ENCODE measurements around the gene RRAS2.
A peak's percentile ranks its signal among the peaks of the same experiment; 100 is the strongest.

The RRAS2 gene

DNA sequence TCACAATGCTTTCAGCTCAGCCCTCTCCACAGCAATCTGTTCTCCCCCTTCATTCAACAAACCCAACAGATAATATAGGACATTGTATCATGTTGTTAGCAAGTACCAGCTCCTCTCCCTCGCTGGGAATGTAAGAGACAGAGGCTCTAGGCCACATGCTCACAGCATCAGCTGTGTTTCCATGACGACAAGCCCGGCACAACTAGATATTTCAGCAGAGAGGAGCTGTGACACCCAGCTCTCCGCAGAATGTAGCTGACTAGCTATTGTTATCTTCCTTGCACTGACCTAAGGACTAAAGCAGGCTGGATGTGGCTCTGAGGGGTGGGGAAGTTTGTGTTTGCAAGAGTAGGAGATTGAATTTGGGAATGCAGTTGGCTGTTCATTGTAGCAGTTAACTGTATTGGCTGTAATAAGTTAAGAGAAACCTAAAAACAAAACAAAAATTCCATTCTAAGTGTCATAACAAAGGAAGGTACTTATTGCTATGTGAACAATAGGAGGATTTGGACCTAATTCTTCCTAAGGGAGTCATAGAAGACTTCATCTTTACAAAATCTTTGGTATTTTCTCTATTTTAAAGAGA, 28.0 kb upstream of the RRAS2 start:
- peaks cover 19% of the 10 kb centered on the region for H3K4me1 ChIP-seq (ENCODE audit: control insufficient read depth, insufficient read depth, low read length)
- peaks cover 14% of the 10 kb centered on the region for H3K27me3 ChIP-seq (ENCODE audit: control insufficient read depth, insufficient read depth, low read length, poor library complexity, severe bottlenecking)
- peak overlapping the region; percentile 71 for H3K27ac ChIP-seq (ENCODE audit: insufficient read depth, low read depth, low read length, poor library complexity, severe bottlenecking)
- 7 to 10% methylated on average over 4 of the region's 4 CpGs for WGBS, 2 experiments
- H3K36me3 ChIP-seq (ENCODE audit: control insufficient read depth, insufficient read depth, low read length) = no peaks in the 10 kb centered on the region
- H3K9me3 ChIP-seq (ENCODE audit: control insufficient read depth, low read length) = no peaks in the 10 kb centered on the region
- no peak overlapping the region for H3K4me3 ChIP-seq (ENCODE audit: insufficient read depth, low read depth, low read length)

DNA sequence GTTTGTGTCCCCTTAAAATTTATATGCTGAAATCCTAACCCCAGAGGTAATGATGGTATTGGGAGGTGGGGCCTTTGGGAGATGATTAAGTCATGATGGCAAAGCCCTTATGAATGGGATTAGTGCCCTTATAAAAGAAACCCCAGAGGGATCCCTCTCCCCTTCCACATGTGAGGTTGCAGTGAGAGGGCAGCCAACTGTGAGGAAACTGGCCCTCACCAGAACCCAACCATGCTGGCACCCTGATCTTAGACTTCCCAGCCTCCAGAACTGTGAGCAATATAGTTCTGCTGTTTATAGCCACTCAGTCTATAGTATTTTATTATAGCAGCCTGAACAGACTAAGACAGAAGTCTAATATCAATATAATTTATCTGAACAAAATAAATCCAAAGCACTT, 27.1 kb upstream of the RRAS2 start:
- Histone ChIP-seq H3K4me1 (ENCODE audit: control insufficient read depth, insufficient read depth, low read length) (peaks cover 19% of the 10 kb centered on the region), H3K27me3 (ENCODE audit: control insufficient read depth, insufficient read depth, low read length, poor library complexity, severe bottlenecking) (peaks cover 23% of the 10 kb centered on the region), H3K36me3 (ENCODE audit: control insufficient read depth, insufficient read depth, low read length) (no peaks in the 10 kb centered on the region), H3K9me3 (ENCODE audit: control insufficient read depth, low read length) (no peaks in the 10 kb centered on the region), H3K4me3 (ENCODE audit: insufficient read depth, low read depth, low read length) (no peak overlapping the region), H3K27ac (ENCODE audit: insufficient read depth, low read depth, low read length, poor library complexity, severe bottlenecking) (peak overlapping the region; percentile 71)

DNA sequence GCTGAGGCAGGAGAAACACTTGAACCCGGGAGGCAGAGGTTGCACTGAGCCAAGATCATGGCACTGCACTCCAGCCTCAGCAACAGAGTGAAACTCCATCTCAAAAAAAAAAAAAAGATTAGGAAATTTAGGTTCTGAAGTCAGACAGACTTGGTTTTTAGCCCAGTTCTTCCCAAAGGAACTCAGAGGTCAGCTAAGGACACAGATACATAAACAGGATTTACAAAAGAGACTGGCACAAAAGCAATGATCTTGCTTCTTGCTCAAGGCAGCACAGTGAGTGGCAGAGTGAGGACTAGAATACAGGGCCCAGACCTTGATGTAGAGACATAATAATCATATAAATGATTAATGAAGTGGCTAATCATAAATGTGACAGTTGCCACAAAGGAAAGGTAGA, 25.4 kb upstream of the RRAS2 start:
- Histone ChIP-seq H3K9me3 (ENCODE audit: control insufficient read depth, low read length) (no peaks in the 10 kb centered on the region), H3K4me3 (ENCODE audit: insufficient read depth, low read depth, low read length) (no peak overlapping the region), H3K27ac (ENCODE audit: insufficient read depth, low read depth, low read length, poor library complexity, severe bottlenecking) (no peak overlapping the region), H3K4me1 (ENCODE audit: control insufficient read depth, insufficient read depth, low read length) (peaks cover 19% of the 10 kb centered on the region), H3K27me3 (ENCODE audit: control insufficient read depth, insufficient read depth, low read length, poor library complexity, severe bottlenecking) (peaks cover 40% of the 10 kb centered on the region), H3K36me3 (ENCODE audit: control insufficient read depth, insufficient read depth, low read length) (no peaks in the 10 kb centered on the region)
- 93 to 94% methylated on average over 1 of the region's 1 CpG for WGBS, 2 experiments

DNA sequence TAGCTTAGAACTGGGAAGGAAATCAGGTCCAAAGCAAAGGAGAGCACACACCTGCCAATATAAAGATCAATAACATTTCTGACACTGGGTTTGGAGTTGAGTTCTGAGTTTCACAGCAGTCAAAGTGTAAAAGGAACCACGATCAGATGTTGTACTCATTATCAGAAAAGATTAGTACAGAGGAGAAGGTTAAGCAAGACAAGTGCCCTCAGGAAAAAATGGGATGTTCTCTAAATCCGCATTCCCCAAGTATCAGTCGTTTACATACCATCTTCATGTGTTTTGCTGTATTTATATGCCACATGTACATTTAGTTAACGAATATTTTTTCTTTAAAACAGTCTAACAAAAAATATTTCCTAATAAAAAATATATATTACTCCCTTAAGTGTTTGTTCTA, 23.0 kb upstream of the RRAS2 start:
- Histone ChIP-seq H3K4me1 (ENCODE audit: control insufficient read depth, insufficient read depth, low read length) (peaks cover 10% of the 10 kb centered on the region), H3K36me3 (ENCODE audit: control insufficient read depth, insufficient read depth, low read length) (no peaks in the 10 kb centered on the region), H3K9me3 (ENCODE audit: control insufficient read depth, low read length) (no peaks in the 10 kb centered on the region), H3K4me3 (ENCODE audit: insufficient read depth, low read depth, low read length) (no peak overlapping the region), H3K27me3 (ENCODE audit: control insufficient read depth, insufficient read depth, low read length, poor library complexity, severe bottlenecking) (peaks cover 41% of the 10 kb centered on the region), H3K27ac (ENCODE audit: insufficient read depth, low read depth, low read length, poor library complexity, severe bottlenecking) (no peak overlapping the region)
- 94 to 96% methylated on average over 1 to 3 of the region's 4 CpGs for WGBS, 2 experiments

DNA sequence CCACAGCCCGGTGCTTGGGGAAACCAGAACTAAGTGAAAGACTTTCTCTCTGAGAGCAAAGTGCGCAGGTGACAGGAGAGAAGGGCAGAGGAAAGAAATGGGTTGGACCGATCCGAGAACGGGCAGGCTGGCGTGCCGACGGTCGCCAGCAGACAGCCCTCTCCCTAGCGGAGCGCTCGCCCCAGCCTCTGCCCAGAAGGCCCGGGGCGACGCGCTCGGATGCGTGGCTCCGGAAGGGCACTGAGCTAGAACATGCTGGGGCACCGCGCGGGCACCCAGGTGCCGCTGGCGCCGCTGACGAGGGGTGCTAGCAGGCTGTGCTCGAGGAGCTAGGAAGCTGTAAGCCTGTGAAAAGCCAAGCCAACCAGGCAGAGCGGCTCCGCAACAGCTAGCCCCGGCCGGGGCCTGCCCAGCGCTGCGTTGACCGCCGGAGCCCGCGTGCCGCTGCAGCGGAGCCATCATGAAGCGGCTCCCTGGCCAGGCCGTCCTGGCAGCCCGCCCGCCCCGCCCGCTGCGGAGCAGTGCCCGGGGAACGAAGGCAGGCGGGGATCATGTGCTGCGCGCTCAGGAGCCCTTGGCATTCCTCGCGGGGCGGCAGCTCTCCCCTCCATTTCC, 22.1 kb upstream of the RRAS2 start:
- H3K27me3 ChIP-seq (ENCODE audit: control insufficient read depth, insufficient read depth, low read length, poor library complexity, severe bottlenecking) = peaks cover 41% of the 10 kb centered on the region
- 1% methylated on average over 54 of the region's 54 CpGs for WGBS, 2 experiments
- H3K27ac ChIP-seq (ENCODE audit: insufficient read depth, low read depth, low read length, poor library complexity, severe bottlenecking) = no peak overlapping the region

DNA sequence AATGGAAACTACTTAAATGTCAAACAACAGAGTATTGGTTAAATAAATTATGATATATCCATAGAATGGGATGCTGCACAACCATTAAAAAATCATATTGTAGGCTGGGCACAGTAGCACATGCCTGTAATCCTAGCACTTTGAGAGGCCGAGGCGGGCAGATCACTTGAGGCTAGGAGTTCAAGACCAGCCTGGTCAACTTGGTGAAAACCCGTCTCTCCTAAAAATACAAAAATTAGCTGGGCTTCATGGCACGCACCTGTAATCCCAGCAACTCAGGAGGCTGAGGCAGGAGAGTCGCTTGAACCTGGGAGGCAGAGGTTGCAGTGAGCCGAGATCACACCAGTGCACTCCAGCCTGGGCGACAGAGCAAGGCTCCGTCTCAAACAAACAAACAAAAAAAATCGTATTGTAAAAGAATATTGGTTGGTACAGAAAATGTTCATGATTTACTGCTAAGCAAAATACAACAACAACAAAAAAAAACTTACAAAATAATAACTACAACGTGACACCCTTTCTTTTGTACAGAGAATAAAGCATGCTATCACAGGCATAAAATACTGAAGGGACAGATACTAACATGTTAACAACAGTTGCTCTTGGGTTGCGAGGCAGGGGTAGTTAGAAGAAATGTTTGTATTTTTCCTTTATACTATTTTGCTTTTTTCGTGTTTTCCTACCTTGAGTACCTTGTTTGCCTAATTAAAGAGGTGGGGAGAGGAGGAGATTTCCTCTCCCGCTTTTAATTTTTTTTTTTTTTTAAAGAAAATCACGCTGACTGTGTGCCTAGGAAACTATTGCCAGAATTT, 21.3 kb upstream of the RRAS2 start:
- no peaks in the 10 kb centered on the region for H3K36me3 ChIP-seq (ENCODE audit: control insufficient read depth, insufficient read depth, low read length)
- 77 to 88% methylated on average over 7 to 13 of the region's 14 CpGs for WGBS, 2 experiments
- H3K4me1 ChIP-seq (ENCODE audit: control insufficient read depth, insufficient read depth, low read length) = no peaks in the 10 kb centered on the region
- peaks cover 41% of the 10 kb centered on the region for H3K27me3 ChIP-seq (ENCODE audit: control insufficient read depth, insufficient read depth, low read length, poor library complexity, severe bottlenecking)
- H3K9me3 ChIP-seq (ENCODE audit: control insufficient read depth, low read length) = no peaks in the 10 kb centered on the region
- no peak overlapping the region for H3K27ac ChIP-seq (ENCODE audit: insufficient read depth, low read depth, low read length, poor library complexity, severe bottlenecking)
- peak overlapping the region; percentile 40 for H3K4me3 ChIP-seq (ENCODE audit: insufficient read depth, low read depth, low read length)

More for the DNA sequence above, 22.1 kb upstream of the RRAS2 start:
- Histone ChIP-seq H3K4me3 (ENCODE audit: insufficient read depth, low read depth, low read length) (peak overlapping the region; percentile 40), H3K4me1 (ENCODE audit: control insufficient read depth, insufficient read depth, low read length) (peaks cover 3% of the 10 kb centered on the region), H3K9me3 (ENCODE audit: control insufficient read depth, low read length) (no peaks in the 10 kb centered on the region), H3K36me3 (ENCODE audit: control insufficient read depth, insufficient read depth, low read length) (no peaks in the 10 kb centered on the region)

DNA sequence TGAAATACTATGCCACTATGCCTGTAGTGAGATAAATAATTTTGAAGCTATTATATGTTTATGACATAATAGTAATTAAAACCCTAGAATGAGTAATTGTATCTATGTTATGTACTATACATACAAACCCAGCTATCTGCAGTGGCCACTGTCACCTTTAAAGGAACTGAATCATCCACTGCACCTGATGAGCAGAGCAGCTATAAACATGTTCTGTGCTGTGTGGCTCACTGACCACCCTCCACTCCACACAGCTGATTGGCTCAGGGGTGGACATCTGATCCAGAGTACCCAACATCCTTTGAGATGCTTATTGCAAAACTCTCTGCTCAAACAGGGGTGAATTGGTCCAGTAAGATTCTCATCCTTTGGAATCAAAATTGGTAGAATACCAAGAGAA, 19.2 kb upstream of the RRAS2 start:
- Histone ChIP-seq H3K4me1 (ENCODE audit: control insufficient read depth, insufficient read depth, low read length) (no peaks in the 10 kb centered on the region), H3K27ac (ENCODE audit: insufficient read depth, low read depth, low read length, poor library complexity, severe bottlenecking) (no peak overlapping the region), H3K4me3 (ENCODE audit: insufficient read depth, low read depth, low read length) (no peak overlapping the region), H3K27me3 (ENCODE audit: control insufficient read depth, insufficient read depth, low read length, poor library complexity, severe bottlenecking) (peaks cover 39% of the 10 kb centered on the region), H3K36me3 (ENCODE audit: control insufficient read depth, insufficient read depth, low read length) (no peaks in the 10 kb centered on the region), H3K9me3 (ENCODE audit: control insufficient read depth, low read length) (no peaks in the 10 kb centered on the region)

DNA sequence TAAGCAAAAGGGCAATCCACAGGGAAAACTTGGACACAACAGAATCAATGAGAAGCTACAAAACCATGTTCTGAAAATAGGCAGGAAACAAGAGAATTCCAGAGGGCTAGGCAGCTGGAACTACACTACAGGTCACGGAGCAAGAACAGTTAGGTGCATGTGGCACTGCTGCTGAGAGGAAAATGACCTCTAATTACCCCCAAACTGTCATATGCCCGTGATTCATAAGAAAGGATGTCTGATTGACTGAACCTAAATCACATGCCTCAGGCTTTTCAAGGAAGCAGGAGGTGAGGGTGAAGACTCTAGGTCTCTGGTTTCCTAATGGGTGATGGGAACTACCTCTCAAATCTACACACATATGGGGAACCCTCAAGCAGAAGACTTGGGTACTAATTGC, 17.9 kb upstream of the RRAS2 start:
- Histone ChIP-seq H3K36me3 (ENCODE audit: control insufficient read depth, insufficient read depth, low read length) (no peaks in the 10 kb centered on the region), H3K27ac (ENCODE audit: insufficient read depth, low read depth, low read length, poor library complexity, severe bottlenecking) (no peak overlapping the region), H3K4me3 (ENCODE audit: insufficient read depth, low read depth, low read length) (no peak overlapping the region), H3K4me1 (ENCODE audit: control insufficient read depth, insufficient read depth, low read length) (no peaks in the 10 kb centered on the region), H3K9me3 (ENCODE audit: control insufficient read depth, low read length) (no peaks in the 10 kb centered on the region), H3K27me3 (ENCODE audit: control insufficient read depth, insufficient read depth, low read length, poor library complexity, severe bottlenecking) (peaks cover 26% of the 10 kb centered on the region)
- WGBS, 2 experiments = 91 to 93% methylated on average over 2 of the region's 2 CpGs

DNA sequence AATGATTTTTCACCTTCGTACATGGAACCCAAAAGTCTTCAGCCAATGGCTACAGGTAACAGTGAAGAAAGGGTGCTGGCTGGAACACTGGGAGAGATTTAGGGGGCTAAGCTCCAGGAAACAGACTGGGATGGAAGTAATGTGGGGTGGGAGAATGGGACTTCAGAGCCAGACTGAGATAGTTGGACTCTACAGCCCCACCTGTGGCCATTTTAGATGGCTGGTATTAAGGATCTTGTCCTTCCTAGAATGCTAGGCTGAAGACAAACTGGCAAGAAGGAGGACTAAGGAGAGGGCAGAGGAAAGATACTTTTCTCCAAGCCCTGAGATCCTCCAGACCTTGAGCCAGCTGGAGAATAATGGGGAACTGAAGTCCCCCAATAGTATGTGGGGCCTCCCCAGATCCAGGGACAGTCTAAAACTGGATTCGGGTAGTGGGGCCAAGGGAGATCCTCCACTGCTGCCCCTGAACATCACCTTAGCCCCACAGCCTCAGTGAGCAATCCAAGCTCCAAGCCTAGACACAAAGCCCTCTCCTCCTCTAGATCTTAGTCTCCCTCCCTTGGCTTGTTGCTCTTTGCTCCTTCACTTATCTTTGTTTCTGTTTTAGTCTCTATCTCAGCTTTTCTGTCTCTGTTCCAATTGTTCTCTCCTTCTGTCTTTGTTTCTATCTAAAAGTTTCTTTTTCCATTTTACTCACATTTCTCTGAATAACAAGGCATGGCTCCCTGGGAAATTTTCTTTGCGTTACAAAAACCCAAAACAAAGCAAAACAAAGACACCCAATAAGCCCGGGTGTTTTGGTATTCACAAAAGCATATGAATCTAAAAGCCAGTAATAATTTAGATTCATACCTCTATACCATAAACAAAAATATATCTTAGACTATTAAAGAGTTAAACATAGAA, 16.2 kb upstream of the RRAS2 start:
- Histone ChIP-seq H3K4me3 (ENCODE audit: insufficient read depth, low read depth, low read length) (no peak overlapping the region), H3K27me3 (ENCODE audit: control insufficient read depth, insufficient read depth, low read length, poor library complexity, severe bottlenecking) (peaks cover 9% of the 10 kb centered on the region), H3K9me3 (ENCODE audit: control insufficient read depth, low read length) (no peaks in the 10 kb centered on the region), H3K27ac (ENCODE audit: insufficient read depth, low read depth, low read length, poor library complexity, severe bottlenecking) (no peak overlapping the region), H3K36me3 (ENCODE audit: control insufficient read depth, insufficient read depth, low read length) (no peaks in the 10 kb centered on the region), H3K4me1 (ENCODE audit: control insufficient read depth, insufficient read depth, low read length) (no peaks in the 10 kb centered on the region)
- WGBS, 2 experiments = 87% methylated on average over 4 of the region's 4 CpGs

All from ectodermal cell (in vitro differentiated cells).